22Rv1 (cell line): ENCODE results near the gene DUOXA1.

ENCODE experiments used
- ZFX ChIP-seq: fragments of 450-650 bp; IDR thresholded peaks from 2 replicates; pipeline ENCODE4 v1.6.1; 2017; ENCODE audit warnings: antibody characterized with exemption, borderline replicate concordance
- TF ChIP-seq, protein P1 (sequence below): fragments of 450-650 bp; IDR thresholded peaks from 2 replicates; pipeline ENCODE4 v1.5.1; 2017; ENCODE audit warnings: mild to moderate bottlenecking

DNA sequence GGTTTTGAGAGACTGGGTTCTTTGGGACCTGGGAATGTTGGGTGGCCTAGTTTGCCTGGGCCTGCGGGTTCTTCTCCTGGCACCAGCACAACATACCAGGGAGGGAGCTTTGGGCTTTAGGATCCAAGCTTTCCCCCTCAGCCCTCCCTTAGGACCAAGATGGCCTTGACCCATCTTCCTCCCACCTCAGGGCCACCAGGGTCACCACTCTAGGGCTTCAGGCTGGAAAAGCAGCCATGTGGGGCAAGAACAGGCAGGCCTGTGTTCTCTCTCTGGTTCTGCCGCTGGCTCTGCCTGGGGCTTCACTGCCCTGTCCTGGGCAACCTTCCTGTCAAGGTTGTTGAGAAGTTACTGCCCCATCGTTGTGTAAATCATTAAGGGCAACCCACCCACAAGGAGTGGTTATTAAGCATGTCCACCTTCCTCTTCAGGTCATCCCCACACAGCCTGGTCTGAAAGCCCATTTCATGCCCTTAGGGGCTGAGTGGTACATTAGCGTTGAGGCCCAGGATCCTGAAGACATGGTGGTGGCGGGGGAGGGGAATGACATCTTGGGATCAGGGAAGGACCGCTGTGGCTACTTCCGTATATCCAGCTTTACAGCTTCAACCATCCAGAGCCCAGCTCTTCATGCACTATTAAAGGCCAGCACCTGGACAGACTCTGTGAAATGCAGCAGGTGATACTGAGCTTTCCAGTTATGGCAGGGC lies 767 bp upstream of the DUOXA1 start:
- TF ChIP-seq, protein P1, sequence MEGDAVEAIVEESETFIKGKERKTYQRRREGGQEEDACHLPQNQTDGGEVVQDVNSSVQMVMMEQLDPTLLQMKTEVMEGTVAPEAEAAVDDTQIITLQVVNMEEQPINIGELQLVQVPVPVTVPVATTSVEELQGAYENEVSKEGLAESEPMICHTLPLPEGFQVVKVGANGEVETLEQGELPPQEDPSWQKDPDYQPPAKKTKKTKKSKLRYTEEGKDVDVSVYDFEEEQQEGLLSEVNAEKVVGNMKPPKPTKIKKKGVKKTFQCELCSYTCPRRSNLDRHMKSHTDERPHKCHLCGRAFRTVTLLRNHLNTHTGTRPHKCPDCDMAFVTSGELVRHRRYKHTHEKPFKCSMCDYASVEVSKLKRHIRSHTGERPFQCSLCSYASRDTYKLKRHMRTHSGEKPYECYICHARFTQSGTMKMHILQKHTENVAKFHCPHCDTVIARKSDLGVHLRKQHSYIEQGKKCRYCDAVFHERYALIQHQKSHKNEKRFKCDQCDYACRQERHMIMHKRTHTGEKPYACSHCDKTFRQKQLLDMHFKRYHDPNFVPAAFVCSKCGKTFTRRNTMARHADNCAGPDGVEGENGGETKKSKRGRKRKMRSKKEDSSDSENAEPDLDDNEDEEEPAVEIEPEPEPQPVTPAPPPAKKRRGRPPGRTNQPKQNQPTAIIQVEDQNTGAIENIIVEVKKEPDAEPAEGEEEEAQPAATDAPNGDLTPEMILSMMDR = no peak
- TF ChIP-seq ZFX = no peak
